Activated naive CD4-positive, alpha-beta T cell treated with anti-CD3 and anti-CD28 coated beads, Interleukin-2, amount 50 U/mL, for 24 hours (primary cell): ENCODE results near the gene TBCEL.
"Not testable (repeated sequence)": the region's sequence is repeated elsewhere in the genome, so short reads cannot be mapped to it uniquely, and the experiment has no call there.

Source experiments
- H3K27ac Mint-ChIP-seq: one replicate; pipeline ENCODE4 v1.8.0; 2021; ENCODE audit warnings: mild to moderate bottlenecking, mixed read lengths
- H3K27me3 Mint-ChIP-seq: one replicate; pipeline ENCODE4 v1.8.0; 2021; ENCODE audit warnings: mixed read lengths
- H3K36me3 Mint-ChIP-seq: one replicate; pipeline ENCODE4 v1.8.0; 2021; ENCODE audit warnings: mixed read lengths
- H3K4me1 Mint-ChIP-seq: one replicate; pipeline ENCODE4 v1.8.0; 2021; ENCODE audit warnings: mixed read lengths
- H3K4me3 Mint-ChIP-seq: one replicate; pipeline ENCODE4 v1.8.0; 2021; ENCODE audit warnings: mild to moderate bottlenecking, mixed read lengths
- H3K9me3 Mint-ChIP-seq: one replicate; pipeline ENCODE4 v1.8.0; 2021; ENCODE audit warnings: mixed read lengths

Gene TBCEL

DNA sequence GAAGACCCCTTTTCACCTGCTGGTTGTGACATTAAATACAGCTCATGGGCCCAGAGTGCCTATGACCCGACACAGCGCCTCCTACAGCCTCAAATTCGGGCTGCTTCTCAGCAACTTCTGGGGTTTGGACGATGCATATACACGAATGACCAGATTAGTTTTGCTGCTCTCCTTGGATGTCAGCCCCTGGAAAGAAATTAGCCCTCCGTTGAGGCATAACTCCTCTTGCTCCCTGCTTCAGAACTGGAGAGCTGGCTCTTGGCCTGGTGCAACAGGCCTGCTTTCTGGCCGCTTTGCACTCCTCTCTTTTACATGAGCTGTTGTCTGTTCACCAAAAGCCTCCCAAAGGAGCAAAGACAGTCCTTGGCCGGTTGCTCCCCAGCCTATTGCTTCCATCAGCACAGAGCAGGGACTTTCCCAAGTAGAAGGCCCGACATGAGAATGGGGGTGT, 80.4 kb downstream of the TBCEL start:
- Mint-ChIP-seq H3K4me3 (no peak overlapping the region), H3K4me1 (no peaks in the 10 kb centered on the region), H3K27ac (no peak overlapping the region), H3K9me3 (no peaks in the 10 kb centered on the region), H3K27me3 (no peaks in the 10 kb centered on the region), H3K36me3 (peaks cover 2% of the 10 kb centered on the region)

DNA sequence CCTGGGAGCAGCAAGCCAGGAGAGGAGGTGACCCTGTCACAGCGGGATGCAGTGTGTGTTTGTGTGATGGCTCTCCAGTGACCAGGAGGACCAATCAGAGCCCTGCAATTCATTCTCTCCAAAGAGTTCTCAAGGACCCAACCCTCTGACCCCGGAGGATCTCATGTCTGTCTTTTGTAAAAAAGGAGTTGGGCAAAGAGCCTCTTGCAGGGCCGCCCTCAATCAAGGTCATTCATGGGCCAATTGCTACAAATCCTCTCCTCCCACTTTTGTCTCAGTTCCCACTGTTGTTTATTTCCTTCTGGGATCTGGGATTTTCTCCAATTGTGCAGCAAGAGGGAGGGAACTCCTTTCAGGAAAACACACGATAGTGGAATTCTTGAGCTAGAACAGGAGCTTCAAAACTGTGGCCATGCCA, 81.2 kb downstream of the TBCEL start:
- Mint-ChIP-seq H3K4me1 (no peaks in the 10 kb centered on the region), H3K36me3 (peaks cover 2% of the 10 kb centered on the region), H3K27me3 (no peaks in the 10 kb centered on the region), H3K27ac (no peak overlapping the region), H3K4me3 (no peak overlapping the region), H3K9me3 (no peaks in the 10 kb centered on the region)

DNA sequence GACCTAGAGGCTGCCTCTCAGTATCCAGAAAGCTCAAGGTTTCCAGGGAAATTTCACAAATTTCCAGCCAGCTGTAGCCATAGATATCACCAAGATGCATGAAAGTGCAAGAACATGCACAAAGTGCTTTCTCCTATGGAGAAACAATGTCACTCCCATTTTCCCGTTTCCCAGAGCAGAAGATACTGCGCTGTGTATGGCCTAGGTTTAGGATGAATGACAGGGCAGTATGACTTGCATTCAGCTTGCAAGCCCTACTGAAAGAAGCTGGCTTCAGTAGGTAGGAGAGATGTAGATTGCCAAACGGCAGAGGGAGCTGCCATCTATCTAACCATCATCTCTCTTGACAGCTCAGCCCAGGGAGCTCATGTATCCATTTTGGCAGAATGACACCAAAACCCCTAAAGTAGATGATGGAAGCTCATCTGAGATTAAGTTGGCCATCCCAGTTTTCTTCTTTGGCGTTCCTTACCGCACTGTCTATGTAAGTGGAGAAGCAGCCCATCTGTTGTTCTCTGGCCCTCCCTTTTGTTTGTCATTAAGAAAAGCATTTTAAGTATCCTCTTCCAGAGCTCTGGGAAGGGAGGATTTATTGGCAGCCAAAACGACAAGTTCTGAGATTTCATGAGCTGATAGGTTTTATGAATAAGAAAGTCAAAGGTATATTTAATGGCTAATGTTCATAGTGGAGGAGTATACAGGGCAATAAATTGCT, 81.7 kb downstream of the TBCEL start:
- Mint-ChIP-seq H3K9me3 (no peaks in the 10 kb centered on the region), H3K27me3 (no peaks in the 10 kb centered on the region), H3K4me3 (no peak overlapping the region)

DNA sequence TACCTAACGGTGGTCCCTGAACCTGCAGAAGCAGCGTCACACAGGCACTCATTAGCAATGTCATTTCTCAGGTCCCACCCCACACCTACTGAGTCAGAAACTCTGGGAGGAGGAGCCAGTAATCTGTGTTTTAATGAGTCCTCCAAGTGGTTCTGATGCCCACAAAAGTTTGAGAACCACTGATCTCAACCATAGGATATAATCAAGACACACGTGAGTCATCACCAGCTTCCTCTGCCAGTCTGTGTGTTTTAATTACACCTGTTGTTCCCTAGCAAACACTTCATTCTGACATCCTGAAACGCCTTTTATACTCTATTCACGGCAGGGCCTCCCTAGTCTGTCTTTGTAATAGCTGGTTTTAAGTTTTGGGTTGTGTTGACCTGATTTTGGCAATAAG, 82.9 kb downstream of the TBCEL start:
- H3K36me3 Mint-ChIP-seq = peaks cover 2% of the 10 kb centered on the region
- H3K27ac Mint-ChIP-seq = no peak overlapping the region
- H3K9me3 Mint-ChIP-seq = no peaks in the 10 kb centered on the region
- H3K27me3 Mint-ChIP-seq = no peaks in the 10 kb centered on the region
- H3K4me1 Mint-ChIP-seq = no peaks in the 10 kb centered on the region
- H3K4me3 Mint-ChIP-seq = no peak overlapping the region

More for the DNA sequence above, 81.7 kb downstream of the TBCEL start:
- Mint-ChIP-seq H3K27ac (no peak overlapping the region), H3K36me3 (peaks cover 2% of the 10 kb centered on the region), H3K4me1 (no peaks in the 10 kb centered on the region)

DNA sequence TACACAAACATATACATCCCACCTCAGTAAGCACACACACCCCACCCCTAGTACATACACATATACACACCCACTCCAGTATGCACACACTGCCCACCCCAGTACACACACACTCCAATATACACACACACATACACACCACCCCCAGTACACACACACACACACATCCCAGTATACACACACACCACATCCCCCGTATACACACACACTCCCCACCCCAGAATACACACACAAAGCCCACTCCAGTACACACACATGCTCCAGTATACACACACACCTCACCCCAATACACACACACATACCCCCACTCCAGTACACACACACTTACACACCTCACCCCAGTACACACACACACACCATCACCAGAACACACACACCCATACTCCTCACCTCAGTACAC, 84.5 kb downstream of the TBCEL start:
- H3K27ac Mint-ChIP-seq = no peak overlapping the region
- peaks cover 5% of the 10 kb centered on the region for H3K27me3 Mint-ChIP-seq

DNA sequence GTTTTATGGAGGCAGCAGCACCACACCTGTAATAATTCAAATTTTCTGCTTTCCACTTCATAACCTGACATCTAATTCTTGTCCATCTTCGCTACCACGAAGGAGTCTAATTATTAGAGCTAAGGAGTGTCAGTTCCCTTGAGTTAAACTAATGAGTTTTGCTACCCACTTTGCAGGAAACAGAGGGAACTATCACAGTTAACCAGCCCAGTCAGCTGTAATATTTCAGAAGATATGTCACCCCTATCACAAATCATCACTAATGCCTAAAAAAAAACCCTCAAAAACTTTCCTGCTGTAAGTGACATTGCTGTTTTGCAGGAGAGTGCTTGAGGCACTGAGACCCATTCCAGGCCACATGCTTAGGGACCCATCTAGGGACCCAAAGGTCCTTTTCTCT, 85.6 kb downstream of the TBCEL start:
- Mint-ChIP-seq H3K36me3 (no peaks in the 10 kb centered on the region), H3K27me3 (peaks cover 5% of the 10 kb centered on the region), H3K9me3 (no peaks in the 10 kb centered on the region), H3K27ac (no peak overlapping the region), H3K4me1 (peaks cover 3% of the 10 kb centered on the region), H3K4me3 (no peak overlapping the region)

More for the DNA sequence above, 84.5 kb downstream of the TBCEL start:
- peaks cover 2% of the 10 kb centered on the region for H3K36me3 Mint-ChIP-seq
- H3K4me3 Mint-ChIP-seq = no peak overlapping the region
- peaks cover 3% of the 10 kb centered on the region for H3K4me1 Mint-ChIP-seq
- no peaks in the 10 kb centered on the region for H3K9me3 Mint-ChIP-seq

DNA sequence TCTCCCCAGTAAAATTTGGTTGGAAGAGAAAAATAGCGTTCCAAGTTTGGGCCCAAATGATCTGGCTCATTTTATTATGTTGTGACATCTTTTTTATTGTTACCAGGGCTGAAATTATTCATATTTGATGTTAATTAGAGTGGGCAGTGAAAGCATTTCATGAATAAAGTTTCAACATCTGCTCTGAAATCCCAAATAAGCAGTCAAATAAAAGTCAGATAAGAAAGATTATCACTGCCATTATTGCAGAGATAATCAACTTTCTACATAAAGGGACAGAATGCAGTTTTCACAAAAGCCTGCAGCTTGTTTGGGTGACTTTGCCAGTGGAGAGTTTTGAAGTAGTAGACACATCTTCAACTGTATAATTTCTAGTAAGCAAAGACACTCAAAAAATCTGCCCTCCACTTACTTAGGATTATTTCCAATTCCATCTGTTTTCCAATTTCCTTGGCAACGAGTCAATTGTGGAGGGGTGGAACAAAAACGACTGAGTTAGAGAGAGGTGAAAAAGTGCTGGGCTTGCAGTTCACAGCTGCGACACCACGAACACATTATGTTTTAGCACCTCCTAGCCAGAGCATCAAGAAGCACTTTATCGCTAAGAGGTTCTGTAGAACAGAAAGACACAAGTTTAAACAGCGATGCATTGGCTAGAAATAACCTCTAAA, 86.1 kb downstream of the TBCEL start:
- H3K27me3 Mint-ChIP-seq = peaks cover 5% of the 10 kb centered on the region
- no peaks in the 10 kb centered on the region for H3K9me3 Mint-ChIP-seq
- H3K27ac Mint-ChIP-seq = no peak overlapping the region
- no peak overlapping the region for H3K4me3 Mint-ChIP-seq
- no peaks in the 10 kb centered on the region for H3K36me3 Mint-ChIP-seq
- peaks cover 3% of the 10 kb centered on the region for H3K4me1 Mint-ChIP-seq

DNA sequence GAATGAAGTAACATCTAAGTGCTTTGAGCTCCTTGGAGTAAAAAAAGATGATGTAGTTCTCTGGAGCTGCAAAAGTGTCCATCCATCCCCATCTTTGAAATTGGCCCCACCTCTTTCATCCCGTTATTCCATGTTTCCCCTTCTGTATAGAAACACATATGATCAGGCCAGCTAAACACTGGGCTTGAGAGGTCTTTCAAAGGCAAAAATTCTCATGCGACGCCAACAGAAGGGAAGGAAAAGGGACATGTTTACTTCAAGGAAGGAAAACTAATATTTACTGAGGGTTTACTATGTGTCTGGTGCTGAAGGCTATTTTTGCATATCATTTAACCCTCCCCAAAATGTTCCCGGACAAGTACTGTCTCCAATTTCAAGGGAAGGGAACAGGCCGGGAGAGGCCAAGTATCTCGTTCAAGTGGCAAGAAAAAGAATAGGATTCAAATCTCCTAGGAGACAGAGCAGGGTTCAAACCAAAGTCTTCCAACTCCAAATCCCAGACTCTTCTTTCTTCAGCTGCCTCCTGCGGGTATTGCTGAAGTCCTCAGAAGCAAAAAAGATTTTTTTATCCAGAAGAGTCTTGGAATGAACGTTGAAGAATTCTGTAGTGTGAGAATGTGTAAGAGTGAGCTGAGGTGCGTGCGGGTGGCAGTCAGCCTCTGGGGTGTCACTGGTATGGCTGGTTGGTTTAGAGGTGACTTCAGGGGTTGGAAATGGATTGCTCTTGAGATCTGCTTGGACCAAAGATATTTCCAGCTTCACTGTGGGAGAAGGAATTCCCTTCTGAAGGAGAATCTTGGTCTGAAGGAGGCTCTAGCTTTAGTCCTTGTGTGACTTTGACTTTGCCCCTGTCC, 87.2 kb downstream of the TBCEL start:
- H3K4me1 Mint-ChIP-seq = peaks cover 3% of the 10 kb centered on the region
- no peaks in the 10 kb centered on the region for H3K9me3 Mint-ChIP-seq
- peaks cover 5% of the 10 kb centered on the region for H3K27me3 Mint-ChIP-seq
- H3K4me3 Mint-ChIP-seq = no peak overlapping the region
- no peak overlapping the region for H3K27ac Mint-ChIP-seq
- no peaks in the 10 kb centered on the region for H3K36me3 Mint-ChIP-seq

DNA sequence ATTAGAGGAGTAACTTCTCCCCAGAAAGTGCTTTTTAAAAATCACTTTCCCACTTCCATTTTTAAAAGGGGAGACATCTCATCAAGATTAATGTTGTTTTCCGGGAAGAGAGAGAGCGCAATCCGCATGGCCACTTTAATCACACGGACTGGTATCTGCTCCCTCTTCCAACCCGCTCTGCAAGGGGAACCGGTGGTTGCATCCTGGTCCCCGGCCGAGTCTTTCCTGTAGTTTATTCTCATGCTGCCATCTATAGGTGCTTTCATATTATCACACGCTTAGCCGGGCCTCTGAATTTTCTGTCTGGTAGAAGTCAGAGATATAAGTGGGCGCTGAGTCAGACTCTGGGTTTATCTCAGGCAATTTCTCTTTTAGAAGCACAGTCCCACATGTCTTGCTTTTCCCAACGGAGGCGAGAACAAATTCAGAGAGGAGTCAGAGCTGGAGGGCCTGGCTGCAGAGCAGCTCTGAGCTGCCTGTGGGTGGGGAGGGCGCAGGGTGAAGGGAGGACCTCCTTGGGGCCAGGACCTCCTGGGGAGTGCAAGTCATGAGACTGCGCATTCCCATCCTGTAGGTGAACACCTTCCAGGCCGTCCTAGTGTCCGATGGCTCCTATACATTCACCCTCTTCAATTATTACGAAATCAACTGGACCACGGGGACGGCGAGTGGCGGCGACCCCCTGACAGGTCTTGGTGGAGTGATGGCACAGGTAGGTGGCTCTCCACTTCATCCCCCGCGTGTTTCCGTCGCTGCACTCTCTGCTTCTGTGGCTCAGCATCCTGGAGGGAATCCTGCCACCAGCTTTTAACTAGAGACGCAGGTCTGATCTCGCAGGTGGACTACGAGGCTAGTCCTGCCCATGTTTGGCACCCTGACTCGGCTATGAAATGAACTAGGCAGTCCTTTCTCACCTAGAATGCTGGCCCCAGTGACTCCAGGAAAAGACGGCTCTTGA, 88.9 kb downstream of the TBCEL start:
- no peak overlapping the region for H3K4me3 Mint-ChIP-seq
- peaks cover 5% of the 10 kb centered on the region for H3K27me3 Mint-ChIP-seq
- peaks cover 3% of the 10 kb centered on the region for H3K4me1 Mint-ChIP-seq
- H3K27ac Mint-ChIP-seq = no peak overlapping the region
- H3K9me3 Mint-ChIP-seq = no peaks in the 10 kb centered on the region
- no peaks in the 10 kb centered on the region for H3K36me3 Mint-ChIP-seq

DNA sequence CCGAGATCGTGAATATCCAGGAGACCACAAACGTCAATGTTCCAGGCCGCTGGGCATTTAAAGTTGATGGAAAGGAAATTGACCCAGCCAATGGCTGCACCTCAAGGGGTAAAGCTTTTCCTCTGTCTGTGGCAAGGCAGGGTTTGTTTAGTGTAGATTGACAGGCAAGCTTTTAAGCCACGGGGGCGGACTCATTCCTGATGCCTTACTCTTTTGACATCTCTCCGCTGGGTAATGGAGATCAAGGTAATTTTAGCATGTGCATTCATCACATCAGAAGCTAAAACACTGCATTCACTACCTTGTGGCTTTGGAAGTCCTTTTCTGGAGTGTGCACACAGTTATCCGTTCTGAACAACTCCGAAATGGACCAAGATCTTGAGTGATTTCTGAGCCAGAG, 89.7 kb downstream of the TBCEL start:
- Mint-ChIP-seq H3K9me3 (no peaks in the 10 kb centered on the region), H3K36me3 (no peaks in the 10 kb centered on the region), H3K27me3 (peaks cover 5% of the 10 kb centered on the region), H3K27ac (no peak overlapping the region), H3K4me1 (peaks cover 3% of the 10 kb centered on the region), H3K4me3 (no peak overlapping the region)

DNA sequence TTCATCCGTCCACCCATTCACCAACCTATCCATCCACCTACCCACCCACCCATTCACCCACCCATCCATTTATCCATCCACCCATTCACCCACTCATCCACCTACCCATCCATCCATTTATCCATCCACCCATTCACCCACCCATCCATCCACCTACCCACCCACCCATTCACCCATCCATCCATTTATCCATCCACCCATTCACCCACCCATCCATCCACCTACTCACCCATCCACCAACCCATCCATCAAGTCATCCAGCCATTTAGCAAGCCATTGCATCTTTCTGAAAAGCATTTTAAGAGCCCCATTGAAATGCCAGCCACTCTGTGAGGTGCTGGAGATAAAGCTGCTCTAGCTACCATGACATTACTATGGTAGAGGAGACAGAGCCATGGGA, 91.1 kb downstream of the TBCEL start:
- not testable (repeated sequence) for H3K27me3 Mint-ChIP-seq, H3K27ac Mint-ChIP-seq, H3K36me3 Mint-ChIP-seq, H3K9me3 Mint-ChIP-seq, H3K4me3 Mint-ChIP-seq, H3K4me1 Mint-ChIP-seq

DNA sequence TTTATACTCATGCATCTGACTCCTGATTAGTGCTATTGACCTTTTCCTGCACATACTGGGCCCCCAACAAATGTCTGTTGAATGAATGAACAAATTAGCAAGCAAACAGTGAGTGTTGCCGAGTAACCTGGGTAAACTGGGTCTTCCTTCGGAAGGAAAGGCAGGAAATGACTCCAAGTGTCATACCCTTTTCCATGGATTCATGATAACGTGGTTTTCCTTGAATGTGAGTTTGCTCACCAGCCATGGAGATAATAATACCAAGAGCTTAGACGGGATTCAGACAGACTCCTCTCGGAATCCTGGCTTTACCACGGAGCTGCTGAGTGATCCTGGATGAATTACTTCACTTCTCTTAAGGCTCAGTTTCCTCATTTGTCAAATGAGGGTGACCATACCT, 93.9 kb downstream of the TBCEL start:
- no peaks in the 10 kb centered on the region for H3K27me3 Mint-ChIP-seq
- H3K4me3 Mint-ChIP-seq = no peak overlapping the region
- no peaks in the 10 kb centered on the region for H3K4me1 Mint-ChIP-seq
- H3K27ac Mint-ChIP-seq = no peak overlapping the region
- peaks cover 3% of the 10 kb centered on the region for H3K9me3 Mint-ChIP-seq
- peaks cover 2% of the 10 kb centered on the region for H3K36me3 Mint-ChIP-seq

DNA sequence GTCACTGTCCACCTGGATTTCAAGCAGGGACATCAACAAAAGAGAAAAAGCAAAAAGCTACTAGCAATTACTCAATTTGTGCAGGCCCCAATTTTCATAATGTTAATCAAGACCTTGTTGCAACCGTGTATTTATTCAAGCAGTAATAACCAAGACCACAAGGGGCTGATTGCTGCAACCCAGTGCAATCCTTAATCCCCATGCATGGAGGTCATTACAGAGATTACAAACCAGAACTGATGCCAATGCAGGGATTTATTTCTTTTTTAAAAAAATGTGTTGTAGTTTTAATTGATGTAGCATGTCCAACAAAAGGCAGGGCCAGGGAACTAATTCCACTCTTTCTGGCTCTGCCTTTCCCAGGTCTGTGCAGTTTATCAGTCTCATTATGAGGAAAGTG, 95.5 kb downstream of the TBCEL start:
- no peak overlapping the region for H3K4me3 Mint-ChIP-seq
- H3K9me3 Mint-ChIP-seq = peaks cover 11% of the 10 kb centered on the region
- H3K4me1 Mint-ChIP-seq = no peaks in the 10 kb centered on the region
- no peaks in the 10 kb centered on the region for H3K27me3 Mint-ChIP-seq
- H3K27ac Mint-ChIP-seq = no peak overlapping the region
- peaks cover 2% of the 10 kb centered on the region for H3K36me3 Mint-ChIP-seq

DNA sequence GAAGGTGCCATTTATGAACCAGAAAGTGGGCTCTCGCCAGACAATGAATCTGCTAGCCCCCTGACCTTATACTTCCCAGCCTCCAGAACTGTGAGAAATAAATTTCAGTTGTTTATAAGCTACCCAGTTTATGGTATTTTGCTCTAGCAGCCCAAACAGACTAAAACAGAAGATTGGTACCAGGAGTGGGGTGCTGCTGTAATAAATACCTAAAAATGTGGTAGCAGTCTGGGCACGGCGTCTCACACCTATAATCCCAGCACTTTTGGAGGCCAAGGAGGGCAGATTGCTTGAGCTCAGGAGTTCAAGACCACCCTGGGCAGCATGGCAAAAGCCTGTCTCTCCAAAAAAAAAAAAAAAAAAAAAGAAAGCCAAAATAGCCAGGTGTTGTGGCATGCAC, 98.4 kb downstream of the TBCEL start:
- H3K36me3 Mint-ChIP-seq = peaks cover 2% of the 10 kb centered on the region
- peaks cover 11% of the 10 kb centered on the region for H3K9me3 Mint-ChIP-seq
- no peak overlapping the region for H3K27ac Mint-ChIP-seq
- no peaks in the 10 kb centered on the region for H3K4me1 Mint-ChIP-seq
- no peak overlapping the region for H3K4me3 Mint-ChIP-seq
- H3K27me3 Mint-ChIP-seq = no peaks in the 10 kb centered on the region

DNA sequence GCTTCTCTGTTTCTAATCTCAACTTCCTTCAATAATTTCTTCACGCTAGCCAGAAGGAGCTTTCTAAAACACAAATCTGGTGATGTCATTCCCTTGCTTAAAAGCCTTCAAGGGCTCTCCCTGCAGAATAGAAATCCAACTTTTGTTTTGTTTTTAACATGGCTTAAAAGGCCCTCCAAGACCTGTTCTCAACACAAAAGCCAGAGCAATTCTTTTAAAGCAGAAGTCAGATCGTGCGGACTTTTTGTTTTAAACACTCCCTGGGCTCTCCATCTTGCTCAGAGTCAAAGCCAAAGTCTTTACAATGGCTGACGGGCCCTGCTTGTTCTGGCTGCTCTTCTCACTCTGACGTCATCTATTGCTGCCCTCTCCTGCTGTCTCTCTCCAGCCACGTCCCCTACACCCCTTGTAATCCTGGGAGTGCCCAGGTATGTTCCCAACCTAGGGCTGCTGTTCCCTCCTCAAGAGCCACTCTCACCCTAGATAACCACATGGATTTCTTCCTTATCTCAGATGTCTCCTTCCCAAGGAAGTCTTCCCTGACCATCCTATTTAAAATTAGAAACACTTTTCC, 99.7 kb downstream of the TBCEL start:
- Mint-ChIP-seq H3K9me3 (peaks cover 11% of the 10 kb centered on the region), H3K4me3 (no peak overlapping the region), H3K27ac (no peak overlapping the region), H3K4me1 (no peaks in the 10 kb centered on the region), H3K27me3 (no peaks in the 10 kb centered on the region), H3K36me3 (peaks cover 2% of the 10 kb centered on the region)
